ENCODE results near the gene CLNS1A.

GRCh38 chr11:77580712-77581337 lies 56.8 kb downstream of the CLNS1A start:
- TF ChIP-seq, protein P1, sequence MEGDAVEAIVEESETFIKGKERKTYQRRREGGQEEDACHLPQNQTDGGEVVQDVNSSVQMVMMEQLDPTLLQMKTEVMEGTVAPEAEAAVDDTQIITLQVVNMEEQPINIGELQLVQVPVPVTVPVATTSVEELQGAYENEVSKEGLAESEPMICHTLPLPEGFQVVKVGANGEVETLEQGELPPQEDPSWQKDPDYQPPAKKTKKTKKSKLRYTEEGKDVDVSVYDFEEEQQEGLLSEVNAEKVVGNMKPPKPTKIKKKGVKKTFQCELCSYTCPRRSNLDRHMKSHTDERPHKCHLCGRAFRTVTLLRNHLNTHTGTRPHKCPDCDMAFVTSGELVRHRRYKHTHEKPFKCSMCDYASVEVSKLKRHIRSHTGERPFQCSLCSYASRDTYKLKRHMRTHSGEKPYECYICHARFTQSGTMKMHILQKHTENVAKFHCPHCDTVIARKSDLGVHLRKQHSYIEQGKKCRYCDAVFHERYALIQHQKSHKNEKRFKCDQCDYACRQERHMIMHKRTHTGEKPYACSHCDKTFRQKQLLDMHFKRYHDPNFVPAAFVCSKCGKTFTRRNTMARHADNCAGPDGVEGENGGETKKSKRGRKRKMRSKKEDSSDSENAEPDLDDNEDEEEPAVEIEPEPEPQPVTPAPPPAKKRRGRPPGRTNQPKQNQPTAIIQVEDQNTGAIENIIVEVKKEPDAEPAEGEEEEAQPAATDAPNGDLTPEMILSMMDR (IDR thresholded peaks at IDR 0.05), result no peak
- TF ChIP-seq EP300 (IDR thresholded peaks at IDR 0.05), result no peak

Measured in esophagus muscularis mucosa (tissue), 3 donors.